ENCODE data around the gene UNC13A.
"Not testable (repeated sequence)": the region's sequence is repeated elsewhere in the genome, so short reads cannot be mapped to it uniquely, and the experiment has no call there.

Gene UNC13A

DNA sequence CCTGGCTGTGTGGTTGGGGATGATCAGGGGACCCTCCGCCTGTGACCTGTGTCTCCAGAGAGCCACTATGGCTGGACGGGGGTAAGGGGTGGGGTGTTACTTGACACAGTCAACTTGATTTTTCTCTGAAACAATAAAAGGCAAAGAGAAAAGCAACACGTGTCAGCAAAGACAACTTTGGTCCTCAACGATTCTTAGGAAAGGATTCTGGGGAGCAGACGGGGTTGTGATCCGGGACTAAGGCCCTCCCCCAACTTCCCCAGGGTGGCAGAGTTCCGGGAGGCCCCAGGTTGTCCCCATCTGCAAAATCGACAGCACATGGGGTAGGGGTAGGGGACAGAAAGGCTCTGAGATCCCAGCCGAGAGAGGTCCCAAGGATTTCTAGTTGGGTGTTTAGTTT lies 86.5 kb downstream of the UNC13A start:
- DNase-seq: no peak

DNA sequence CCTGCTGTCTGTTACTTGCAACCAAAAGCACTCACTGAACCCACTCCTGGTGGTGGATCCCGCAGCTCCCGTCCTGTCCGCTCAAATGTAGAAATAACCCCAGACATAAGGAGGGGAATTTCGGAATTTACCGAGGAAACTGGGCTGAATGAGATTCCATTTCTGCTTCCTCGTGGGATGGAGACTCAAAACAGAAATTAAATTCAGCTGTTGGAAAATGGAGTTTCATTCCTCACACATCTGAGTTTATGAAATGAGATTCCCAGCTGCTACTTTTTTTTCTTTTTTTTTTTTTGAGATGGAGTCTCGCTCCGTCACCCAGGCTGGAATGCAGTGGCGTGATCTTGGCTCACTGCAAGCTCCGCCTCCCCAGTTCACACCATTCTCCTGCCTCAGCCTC lies 88.4 kb downstream of the UNC13A start:
- no peak for DNase-seq

DNA sequence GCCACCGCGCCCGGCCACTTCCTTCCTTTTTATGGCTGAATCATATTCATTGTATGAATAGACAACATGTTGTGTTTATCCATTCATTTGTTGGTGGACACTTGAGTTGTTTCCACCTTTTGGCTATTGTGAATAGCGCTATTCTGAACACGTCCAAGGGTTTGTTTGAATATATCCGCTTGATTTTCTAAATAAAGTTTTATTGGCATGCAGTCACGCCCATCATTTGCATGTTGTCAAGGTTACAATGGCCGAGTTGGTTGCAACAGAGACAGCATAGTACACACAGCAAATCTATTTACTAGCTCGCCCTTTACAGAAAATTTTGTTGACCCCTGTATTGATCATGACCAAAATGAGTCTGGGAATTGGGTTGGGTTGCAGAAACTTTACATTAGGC lies 89.2 kb downstream of the UNC13A start:
- DNase-seq: no peak

DNA sequence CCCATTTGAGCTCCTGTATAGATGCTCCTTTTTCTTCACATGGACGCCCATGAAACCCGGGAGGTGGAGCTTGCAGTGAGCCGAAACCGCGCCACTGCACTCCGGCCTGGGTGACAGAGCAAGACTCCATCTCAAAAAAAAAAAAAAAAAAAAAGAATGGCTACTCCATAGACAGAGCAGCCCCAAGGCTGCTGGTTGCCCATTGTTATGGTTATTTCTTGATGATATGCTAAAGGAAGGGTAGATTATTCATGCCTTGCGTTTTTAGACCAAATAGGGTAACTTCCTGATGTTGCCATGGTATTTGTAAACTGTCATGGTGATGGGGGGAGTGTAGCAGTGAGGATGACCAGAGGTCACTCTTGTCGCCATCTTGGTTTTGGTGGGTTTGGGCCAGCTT lies 90.1 kb downstream of the UNC13A start:
- DNase-seq: not testable (repeated sequence)

DNA sequence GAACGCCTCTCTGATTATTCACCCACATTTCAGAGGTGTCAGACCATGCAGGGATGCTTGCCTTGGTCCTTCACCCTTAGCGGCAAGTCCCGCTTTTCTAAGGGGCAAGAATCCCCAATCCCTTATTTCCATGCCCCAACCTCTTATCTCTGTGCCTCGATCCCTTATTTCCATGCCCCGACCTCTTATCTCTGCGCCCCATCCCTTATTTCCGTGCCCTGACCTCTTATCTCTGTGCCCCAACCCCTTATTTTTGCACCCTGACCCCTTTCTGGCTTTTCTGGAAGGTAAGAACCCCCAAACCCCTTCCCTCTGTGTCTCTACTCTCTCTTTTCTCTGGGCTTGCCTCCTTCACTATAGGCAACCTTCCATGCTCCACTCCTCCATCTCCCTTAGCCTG lies 93.9 kb downstream of the UNC13A start:
- DNase-seq: not testable (repeated sequence)

DNA sequence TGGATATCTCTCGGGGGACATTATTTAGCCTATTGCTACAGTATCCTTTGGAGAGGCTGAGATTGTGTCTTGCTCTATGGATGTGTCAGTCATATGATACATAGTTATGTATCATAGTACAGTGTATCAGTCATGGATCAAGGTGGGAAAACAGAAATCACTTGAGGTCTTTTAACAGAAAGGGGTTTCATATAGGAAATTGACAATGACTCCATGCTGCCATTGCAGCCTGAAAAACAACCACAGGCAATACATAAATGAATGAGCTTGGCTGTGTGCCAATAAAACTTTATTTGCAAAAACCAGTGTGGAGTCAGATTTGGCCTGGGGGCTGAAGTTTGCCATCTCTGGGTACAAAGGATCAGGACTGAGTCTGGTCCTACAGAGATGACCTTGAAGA lies 97.3 kb downstream of the UNC13A start:
- DNase-seq: no peak

DNA sequence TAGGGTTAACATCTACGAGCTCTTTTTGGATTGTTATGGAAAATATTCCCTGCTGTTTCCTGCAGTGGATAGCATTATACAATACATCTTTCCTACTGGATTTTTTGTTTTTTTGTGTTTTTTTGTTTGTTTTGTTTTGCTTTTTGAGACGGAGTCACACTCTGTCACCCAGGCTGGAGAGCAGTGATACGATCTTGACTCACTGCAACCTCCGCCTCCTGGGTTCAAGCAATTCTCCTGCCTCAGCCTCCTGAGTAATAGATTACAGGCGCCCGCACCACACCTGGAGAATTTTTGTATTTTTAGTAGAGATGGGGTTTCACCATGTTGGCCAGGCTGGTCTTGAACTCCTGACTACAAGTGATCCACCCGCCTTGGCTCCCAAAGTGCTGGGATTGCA lies 102.8 kb downstream of the UNC13A start:
- not testable (repeated sequence) for DNase-seq

DNA sequence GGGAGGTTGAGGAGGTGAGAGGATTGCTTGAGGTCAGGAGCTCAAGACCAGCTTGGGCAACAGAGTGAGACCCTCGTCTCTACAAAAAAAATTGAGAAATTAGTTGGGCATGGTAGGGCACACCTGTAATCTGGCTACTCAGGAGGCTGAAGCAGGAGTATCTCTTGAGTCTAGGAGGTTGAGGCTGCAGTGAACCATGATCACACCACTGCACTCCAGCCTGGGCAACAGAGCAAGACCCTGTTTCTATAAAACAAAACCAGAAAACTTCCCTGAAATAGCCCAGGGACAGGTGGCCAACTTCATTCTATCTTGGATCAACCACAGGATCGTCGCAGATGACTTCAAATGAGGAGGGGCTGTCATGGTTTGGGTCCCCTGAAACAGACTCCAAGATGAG lies 104.0 kb downstream of the UNC13A start:
- DNase-seq: no peak

DNA sequence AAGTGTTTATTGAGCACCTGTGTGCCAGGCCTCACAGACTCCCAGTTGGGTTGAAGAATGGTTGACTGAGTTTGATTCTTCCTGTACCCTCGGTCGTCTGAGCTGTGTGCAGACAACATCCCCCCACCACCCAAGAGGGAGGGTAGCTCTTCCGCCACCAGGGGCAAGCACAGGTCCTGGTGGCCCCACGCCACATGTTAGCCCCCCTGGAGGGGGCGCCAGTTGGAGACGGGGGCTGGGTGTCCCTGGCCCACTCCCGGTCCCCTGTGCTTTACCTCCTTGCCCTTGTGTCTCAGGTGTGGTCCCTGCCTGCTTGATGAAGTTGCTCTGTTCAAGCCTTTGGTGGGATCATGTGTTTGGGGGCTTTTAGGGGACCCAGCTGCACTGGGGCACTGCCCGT lies 105.5 kb downstream of the UNC13A start:
- DNase-seq: no peak

DNA sequence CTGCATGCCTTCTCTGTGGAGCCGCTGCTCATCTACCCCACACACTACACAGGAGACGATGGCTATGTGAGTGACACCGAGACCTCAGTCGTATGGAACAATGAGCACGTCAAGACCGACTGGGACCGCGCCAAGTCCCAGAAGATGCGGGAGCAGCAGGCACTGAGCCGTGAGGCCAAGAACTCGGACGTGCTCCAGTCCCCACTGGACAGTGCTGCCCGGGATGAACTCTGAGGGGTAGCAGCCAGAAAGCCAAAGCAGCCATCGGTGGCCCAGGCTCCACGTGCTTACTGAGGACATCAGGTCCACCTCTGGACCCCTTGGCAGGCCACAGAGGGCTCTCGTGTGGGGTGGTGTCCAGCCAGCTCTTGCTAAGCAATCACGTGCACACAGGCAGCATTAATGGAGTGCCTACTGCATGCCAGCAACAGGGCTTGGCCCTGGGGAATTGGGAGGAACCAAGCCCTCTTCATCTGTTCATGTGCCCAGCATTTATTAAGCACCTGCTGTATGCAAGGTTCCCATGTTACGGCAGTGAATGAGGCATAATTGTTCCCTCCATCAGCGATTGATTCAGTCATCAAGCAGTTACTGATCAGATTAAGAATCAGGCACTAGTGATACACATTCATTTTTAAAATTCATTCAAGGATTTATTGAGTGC lies 106.8 kb downstream of the UNC13A start:
- no peak for DNase-seq

DNA sequence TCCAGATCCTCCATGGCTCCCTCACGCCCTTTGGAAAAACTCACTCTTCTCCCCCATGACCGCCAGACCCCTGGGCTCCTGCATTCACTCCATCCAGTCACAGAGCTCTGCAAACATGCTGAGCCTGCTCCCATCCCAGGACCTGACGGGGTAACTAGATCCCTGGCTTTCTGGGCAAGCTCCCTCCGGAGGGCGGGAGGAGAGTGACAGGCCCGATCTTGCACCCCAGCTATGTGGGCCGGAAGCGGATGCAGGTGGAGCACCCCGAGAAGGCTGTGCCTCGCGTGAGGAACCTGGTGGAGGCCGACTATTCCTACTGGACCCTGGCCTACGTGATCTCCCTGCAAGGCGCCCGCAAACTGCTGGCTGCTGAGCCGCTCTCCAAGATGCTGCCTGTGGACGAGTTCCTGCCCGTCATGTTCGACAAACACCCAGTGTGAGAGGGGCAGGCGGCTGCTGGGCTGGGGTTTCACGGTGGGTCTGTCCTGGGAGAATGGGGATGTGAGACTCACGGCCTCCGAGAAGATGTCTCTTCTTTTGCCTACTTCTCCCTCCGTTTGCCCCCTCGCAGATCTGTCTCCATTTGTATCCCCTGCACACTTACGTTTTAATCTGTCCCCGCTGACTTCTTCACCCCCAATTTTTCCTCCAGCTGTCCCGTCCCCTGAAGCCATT lies 107.5 kb downstream of the UNC13A start:
- no peak for DNase-seq

DNA sequence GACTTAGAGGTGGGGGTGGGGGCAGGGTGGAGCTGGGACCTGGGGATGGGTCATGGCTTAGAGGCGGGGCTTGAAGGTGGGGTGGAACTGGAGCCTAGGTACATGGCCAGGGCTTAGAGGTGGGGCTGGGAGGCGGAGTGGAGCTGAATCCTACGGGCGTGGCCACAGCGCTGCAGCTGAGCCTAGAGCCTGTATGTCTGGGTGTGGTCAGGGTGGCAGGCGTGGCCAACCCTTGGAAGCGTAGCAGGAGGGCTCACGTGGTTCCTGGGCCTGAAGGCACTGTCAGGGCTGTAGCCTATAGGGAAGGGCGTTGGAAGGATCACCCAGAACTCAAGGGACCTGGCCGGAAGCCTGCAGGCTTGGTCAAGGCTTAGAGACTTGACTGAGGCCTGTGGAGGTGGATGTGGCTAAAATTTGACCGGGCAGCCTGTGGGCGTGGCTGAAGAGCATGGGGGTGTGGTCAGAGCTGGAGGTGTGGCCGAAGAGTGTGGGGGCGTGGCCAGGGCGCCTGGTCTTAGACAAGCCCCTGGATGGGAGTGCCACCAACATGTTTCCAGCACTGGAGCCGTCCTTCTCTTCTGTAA lies 108.4 kb downstream of the UNC13A start:
- no peak for DNase-seq

DNA sequence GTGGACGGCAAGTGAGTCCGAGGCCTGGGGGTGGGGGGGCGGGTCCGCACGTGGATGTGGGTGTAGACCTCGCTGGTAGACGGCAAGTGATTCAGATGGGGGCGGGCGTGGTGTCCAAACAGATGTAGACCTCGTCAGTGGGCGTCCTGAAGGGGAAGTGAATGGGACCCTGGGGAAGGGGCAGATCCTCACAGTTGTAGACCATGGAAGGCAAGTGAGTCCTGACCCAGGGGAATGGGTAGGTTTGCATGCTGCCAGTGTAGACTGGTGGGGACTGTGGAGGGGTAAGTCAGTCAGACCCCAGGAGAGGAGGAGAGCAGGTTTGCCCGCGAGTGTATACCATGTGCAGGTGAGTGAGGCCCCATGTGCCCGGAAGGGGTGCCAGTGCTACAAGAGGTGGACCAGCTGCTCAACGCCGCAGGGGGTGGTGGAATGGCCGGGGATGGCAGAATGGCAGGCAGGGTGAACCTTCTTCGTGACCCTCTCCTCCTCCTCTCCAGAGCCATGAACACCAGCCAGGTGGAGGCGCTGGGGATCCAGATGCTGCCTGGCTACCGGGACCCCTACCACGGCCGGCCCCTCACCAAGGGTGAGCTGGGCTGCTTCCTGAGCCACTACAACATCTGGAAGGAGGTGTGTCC lies 110.6 kb downstream of the UNC13A start:
- no peak for DNase-seq

DNA sequence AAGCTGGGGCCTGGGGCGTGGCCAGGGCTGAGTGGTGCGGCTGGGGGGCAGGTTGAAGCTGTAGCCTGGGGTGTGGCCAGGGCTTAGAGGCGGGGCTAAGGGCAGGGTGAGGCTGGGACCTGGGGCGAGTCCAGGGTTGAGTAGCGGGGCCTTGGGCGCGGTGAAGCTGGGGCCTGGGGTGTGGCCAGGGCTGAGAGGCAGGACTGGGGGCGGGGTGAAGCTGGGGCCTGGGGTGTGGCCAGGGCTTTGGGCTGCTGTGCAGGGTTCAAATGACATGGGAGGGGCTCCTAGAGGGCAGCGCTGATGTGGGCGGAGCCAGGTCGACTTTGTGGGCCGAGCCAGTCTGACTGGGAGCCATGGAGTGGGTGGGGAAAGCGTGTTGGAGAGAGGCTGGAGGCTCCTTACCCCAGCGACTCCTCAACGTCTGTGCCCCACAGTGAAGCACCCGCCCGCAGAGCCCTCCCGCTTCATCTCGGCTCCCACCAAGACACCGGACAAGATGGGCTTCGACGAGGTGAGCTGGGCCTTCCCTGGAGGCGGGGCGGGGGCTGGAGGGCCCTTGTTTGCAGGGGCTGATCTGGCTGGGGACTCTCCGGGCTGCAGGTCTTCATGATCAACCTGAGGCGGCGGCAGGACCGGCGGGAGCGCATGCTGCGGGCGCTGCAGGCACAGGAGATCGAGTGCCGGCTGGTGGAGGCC lies 111.2 kb downstream of the UNC13A start:
- DNase-seq: peak; percentile 15

DNA sequence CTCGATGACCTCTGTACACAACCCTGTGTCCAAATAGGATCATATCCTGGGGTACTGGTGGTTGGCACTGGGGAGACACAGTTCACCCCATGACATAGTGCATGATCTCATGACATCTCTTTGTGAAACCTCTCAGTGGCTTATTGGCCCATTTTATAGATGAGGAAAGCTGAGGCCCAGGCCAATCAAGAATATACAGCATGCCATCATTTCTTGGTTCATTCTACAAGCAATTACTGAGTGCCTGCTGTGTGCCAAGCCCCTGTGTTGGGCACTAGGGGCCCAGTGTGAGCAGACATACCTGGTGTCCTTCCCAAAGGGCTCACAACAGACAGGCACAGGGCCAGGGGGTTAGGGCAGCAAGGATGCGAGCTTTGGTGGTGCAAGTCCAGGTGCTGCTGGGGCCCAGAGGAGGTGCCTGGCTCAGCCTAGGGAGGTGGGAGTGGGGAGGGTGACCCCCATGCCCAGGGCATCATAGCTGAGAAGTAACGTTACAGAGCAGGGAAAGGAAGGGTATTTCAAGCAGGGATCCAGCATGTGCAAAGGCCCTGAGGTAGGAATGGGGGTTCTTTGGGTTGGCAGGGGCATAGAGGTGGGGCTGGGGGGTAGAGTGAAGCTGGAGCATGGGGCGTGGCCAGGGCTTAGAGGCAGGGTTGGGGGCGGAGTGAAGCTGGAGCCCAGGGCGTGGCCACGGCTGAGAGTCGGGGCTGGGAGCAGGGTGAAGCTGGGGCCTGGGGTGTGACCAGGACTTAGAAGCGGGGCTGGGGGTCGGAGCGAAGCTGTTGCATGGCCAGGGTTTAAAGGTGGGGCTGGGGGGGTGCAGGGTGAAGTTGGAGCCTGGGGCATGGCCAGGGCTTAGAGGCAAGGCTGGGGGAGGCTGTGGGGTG lies 112.0 kb downstream of the UNC13A start:
- no peak for DNase-seq

DNA sequence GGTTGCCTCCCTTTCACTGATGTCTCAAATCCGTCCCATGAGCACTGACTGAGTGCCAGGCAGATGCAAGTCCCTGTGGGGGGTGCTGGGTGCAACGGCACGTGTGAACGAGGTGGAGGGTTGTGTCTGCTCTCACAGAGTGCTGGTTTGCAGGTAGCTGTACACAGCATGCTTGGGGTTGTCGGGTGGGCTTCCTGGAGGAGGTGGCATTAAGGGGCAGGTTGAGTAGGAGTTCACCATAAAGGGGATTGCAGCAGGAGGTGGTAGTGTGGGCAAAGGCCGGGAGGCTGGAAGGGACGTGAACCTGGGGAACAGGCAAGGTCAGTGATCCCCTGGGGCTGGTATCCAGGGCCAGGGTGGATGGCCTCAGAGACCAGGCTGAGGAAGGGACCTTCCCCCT lies 115.5 kb downstream of the UNC13A start:
- DNase-seq: no peak

DNA sequence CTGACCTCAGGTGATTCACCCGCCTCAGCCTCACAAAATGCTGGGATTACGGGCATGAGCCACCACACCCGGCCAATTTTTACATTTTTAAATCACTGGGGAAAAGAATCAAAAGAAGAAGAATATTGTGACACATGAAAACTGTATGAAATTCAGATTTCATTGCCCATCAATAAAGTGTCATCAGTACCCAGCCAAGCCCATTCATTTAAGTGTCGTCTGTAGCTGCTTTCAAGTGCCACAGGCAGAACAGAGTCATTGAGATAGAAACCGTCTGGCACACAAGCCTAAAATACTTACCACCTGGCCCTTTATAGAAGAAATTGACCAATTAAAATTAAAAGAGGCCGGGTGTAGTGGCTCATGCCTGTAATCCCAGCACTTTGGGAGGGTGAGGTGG lies 117.4 kb downstream of the UNC13A start:
- no peak for DNase-seq

DNA sequence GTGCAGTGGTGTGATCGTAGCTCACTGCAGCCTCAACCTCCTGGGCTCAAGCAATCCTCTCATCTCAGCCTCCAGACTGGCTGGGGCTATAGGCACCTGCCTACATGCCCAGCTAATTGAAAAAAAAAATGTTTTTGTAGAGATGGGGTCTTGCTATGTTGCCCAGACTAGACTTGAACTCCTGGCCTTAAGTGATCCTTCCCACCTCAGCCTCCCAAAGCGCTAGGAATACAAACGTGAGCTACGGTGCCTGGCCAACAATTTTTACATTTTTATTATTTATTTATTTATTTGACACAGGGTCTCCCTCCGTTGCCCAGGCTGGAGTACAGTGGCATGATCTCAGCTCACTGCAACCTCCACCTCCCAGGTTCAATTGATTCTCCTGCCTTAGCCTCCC lies 117.9 kb downstream of the UNC13A start:
- DNase-seq: not testable (repeated sequence)

DNA sequence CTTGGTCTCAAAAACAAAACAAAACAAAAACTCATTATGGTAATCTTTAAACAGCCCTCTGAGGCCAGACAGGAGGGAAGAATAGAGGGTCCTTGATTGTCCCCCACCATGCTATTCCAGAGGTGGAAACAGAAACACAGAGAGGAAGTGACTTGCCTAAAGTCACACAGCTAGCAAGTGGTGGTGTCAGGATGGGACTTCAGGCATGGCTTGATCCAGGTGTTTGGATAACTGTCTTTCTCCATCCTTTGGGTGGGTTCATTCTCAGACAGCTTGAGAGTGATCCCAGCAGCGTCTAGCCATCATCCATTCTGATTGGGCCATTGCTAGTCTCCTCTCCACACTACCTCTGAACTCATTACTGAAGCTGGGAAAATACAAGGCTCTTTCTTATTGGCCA lies 120.2 kb downstream of the UNC13A start:
- no peak for DNase-seq

DNA sequence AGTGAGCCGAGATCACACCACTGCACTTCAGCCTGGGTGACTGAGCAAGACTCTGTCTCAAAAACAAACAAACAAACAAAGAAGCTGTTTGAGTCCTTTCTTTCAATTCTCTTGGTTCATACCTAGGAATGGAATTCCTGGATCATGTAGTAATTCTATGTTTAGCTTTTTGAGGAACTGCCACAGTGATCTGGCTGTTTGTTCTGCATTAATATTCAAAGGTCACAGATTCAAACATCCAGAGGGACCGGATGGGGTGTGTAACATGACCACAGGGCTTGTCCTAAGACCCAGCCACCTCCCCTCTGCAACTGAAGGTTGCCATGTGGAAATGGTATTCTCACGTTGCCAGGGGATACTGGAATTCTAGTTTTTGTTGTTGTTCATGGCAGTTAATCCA lies 122.5 kb downstream of the UNC13A start:
- no peak for DNase-seq

DNA sequence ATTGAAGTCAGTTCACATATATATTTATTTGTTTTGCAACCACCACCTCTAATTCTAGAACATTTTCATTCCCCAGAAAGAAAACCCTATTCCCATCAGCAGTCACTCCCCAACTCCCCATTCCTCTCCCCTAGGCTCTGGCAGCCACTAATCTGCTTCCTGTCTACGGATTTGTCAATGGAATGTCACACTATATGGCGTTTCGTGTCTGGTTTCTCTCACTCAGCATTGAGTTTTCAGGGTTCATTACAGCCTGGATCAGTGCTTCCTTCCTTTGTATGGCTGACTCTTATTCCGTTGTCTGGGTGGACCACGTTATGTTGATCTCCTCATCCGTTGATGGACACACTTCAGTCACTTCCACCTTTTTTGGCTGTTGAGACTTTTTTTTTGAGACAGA lies 123.4 kb downstream of the UNC13A start:
- no peak for DNase-seq

DNA sequence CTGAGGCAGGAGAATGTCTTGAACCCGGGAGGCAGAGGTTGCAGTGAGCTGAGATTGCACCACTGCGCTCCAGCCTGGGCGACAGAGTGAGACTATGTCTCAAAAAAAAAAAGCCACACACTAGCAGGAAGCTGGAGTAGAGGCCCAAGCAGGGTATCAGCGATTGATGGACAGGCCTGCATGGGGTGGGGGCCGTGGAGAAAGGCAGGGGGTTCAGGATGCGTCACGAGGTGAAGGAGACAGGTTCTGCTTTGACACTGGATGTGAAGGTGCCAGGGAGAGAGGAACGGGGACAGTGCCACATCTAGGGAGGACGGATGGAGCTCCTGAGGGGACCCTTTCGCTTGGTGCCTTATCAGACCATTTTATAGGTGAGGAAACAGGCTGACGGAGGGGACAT lies 125.6 kb downstream of the UNC13A start:
- DNase-seq: no peak

All from GDM1 (cell line).